Mononuclear cell (primary cell): Measurements from ENCODE around the gene PPP2R2C. TPM values are rescaled to one million over a fixed set of nuclear protein-coding genes. Genes with fewer than 3 reads are reported as not detected.

Experiments
- H3K27me3 ChIP-seq: 2 replicates; pipeline ENCODE4 v1.6.0; 2011; ENCODE audit warnings: low read length, control low read depth; ENCODE audit not compliant: insufficient read depth
- H3K4me1 ChIP-seq: 2 replicates; pipeline ENCODE4 v1.5.1; 2011; ENCODE audit warnings: mild to moderate bottlenecking, low read length, control low read depth; ENCODE audit not compliant: insufficient read depth
- H3K4me3 ChIP-seq: 2 replicates; pipeline ENCODE4 v1.5.1; 2011; ENCODE audit warnings: mild to moderate bottlenecking, low read length, moderate library complexity
- H3K9me3 ChIP-seq: 2 replicates; pipeline ENCODE4 v1.5.1; 2011; ENCODE audit warnings: low read depth, mild to moderate bottlenecking, control low read depth, low read length
- total RNA-seq: library from RNA; depleted of rRNA; stranded (reverse); fragments of >200 nt; gene quantifications from one replicate; pipeline ENCODE4 v1.2.3, GENCODE V29; 2012

The PPP2R2C gene
- total RNA-seq, 1 donor = not detected

DNA sequence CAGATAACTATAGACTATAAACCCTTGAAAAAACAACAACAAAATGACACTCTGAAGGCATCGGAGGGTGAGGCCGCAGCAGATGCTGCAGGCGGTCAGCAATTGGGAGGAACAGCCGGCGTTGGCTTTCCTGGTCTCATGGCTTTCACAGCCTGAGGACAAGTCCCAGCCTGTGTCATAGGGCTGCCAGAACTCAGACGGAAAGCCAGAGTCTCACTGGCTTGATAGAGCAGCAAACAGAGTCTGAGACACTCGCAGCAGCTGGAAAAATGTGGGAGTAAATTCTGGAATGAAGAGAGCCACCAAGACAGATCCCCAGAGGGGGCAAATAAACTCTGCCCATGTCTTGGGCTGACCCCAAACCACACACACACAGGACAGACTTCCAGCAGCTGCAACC is 86.3 kb downstream of the PPP2R2C start:
- Histone ChIP-seq H3K27me3 (no peaks in the 10 kb centered on the region), H3K4me1 (no peaks in the 10 kb centered on the region), H3K9me3 (no peaks in the 10 kb centered on the region), H3K4me3 (no peak overlapping the region)

DNA sequence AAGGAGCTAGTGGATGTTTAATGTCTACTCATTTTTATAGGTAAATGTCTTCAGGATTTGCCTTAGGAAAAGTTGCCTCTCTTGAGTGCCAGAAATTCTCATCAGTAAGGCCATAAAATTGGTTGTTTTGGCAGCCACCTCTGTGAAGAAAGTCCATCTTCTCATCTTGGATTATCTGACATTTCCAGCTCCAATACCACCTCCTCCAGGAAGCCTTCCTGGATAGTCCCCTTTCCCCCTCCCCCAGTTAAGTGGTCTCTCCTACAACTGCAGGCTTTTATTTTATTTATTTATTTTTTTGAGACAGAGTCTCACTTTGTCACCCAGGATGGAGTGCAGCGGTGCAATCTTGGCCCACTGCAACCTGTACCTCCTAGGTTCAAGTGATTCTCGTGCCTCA is 87.1 kb downstream of the PPP2R2C start:
- Histone ChIP-seq H3K4me3 (no peak overlapping the region), H3K4me1 (no peaks in the 10 kb centered on the region), H3K27me3 (no peaks in the 10 kb centered on the region), H3K9me3 (no peaks in the 10 kb centered on the region)

DNA sequence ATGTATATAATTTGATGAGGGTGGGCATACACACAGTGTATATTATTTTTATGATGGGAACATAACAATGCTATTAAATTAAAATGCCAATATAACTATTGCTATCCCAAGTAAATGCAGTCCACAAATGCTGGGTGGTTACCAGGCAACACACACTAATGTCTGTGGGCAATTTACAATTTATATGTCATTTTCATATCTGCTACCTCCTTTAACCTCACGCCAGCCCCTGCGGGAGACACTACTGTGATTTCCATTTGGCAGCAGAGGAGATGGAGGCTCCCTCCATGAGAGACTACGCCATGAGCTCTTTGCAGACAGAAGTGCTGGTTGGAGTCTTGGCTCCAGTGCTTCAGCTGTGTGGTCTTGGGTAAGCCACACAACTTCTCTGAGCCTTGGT is 87.9 kb downstream of the PPP2R2C start:
- Histone ChIP-seq H3K4me1 (no peaks in the 10 kb centered on the region), H3K4me3 (no peak overlapping the region), H3K9me3 (no peaks in the 10 kb centered on the region), H3K27me3 (no peaks in the 10 kb centered on the region)

DNA sequence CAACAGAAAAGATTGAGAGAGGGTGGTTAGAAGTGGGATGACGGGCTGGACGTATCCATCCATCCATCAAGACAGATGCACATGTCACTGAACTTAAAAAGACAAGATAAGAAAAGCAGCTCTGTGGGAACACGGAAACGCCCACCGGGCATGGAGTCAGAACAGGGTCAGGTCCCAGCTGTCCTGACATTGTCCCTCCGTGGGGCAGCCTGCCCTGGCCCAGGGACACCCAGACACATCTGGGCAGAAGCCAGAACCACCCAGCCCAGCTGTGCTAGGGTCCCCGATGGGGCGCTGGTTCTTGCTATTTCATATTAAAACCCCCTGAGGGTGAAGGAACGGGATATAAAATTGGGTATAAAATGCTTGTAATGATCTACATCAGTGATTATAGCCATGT is 88.5 kb downstream of the PPP2R2C start:
- Histone ChIP-seq H3K4me3 (no peak overlapping the region), H3K4me1 (no peaks in the 10 kb centered on the region), H3K27me3 (no peaks in the 10 kb centered on the region), H3K9me3 (no peaks in the 10 kb centered on the region)

DNA sequence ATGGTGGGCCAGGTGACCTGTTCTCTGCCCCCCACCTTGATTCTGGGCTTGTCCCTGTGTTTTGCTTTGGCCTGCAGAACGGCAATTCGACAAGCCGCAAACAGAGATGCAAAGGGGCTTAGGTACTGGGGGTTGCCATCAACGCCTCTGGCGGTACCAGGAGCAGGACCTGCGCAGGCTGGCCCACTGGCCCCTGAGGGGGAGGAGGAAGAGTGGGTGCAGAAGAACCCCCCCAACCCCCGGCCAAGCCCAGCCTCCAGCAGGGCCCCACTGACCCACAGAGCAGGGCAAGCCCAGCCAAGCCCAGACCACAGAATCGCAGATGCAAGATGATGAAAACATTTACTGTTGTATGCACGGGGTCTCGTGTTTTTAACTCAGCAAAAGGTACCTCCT is 89.4 kb downstream of the PPP2R2C start:
- H3K9me3 ChIP-seq = no peaks in the 10 kb centered on the region

DNA sequence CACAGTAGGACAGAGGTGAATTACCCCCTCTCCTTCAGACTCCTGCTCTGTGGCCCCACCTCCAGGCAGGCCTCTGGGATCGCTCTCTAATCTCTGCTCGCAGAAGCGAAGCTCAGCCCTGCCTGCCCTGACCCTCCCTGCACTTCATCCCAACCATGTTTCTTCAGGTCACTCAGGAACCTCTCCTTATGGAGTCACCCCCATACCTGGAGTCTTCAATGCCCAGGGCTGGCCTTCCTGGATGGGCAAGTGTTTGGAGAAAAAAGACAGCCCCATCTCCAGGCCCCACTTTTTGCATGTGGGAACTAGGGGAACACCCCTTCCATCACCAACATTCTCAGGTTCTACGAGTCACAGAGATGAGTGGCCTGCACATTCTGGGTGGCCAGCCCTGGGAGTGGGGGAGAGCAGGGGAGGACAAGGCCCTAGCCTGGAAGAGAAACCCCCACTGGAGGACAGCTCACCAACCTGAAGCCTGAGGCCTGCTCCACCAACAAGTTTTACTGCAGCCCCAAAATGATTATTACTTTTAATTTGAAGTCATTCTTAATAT is 90.8 kb downstream of the PPP2R2C start:
- H3K4me1 ChIP-seq = no peaks in the 10 kb centered on the region
- no peak overlapping the region for H3K4me3 ChIP-seq
- no peaks in the 10 kb centered on the region for H3K9me3 ChIP-seq
- no peaks in the 10 kb centered on the region for H3K27me3 ChIP-seq

More for the DNA sequence above, 89.4 kb downstream of the PPP2R2C start:
- Histone ChIP-seq H3K4me3 (no peak overlapping the region), H3K27me3 (no peaks in the 10 kb centered on the region), H3K4me1 (no peaks in the 10 kb centered on the region)

DNA sequence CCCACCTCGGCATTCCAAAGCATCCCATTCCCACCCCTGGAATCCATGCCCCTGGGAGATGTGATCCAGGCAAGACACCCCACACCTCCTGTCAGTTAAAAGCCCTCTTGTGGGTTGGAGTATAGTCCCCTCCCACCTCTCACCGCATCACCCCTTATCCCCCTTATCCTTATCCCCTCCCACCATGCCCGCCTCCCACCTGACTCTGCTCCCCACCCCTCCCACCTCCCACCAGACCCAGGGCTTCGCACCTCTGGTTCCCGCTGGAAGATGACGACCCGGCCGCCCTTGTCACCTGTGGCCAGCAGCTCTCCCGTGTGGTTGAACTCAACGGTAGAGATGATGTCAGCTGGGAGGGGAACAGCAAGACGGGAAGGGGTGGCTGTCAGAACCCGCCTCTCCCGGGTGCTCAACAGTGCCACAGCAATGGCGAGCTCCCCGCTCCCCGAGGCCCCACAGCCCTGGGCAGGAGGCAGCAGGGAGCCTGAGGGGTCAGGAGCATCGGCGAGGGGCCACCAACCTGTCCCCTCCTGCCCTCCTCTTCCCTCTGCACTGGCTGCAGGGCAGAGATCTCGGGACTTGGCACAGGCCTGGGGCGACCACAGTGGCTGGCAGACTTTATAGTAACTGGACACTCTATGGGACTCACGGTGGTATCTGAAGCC is 91.5 kb downstream of the PPP2R2C start:
- Histone ChIP-seq H3K4me1 (no peaks in the 10 kb centered on the region), H3K4me3 (no peak overlapping the region), H3K27me3 (no peaks in the 10 kb centered on the region), H3K9me3 (no peaks in the 10 kb centered on the region)

DNA sequence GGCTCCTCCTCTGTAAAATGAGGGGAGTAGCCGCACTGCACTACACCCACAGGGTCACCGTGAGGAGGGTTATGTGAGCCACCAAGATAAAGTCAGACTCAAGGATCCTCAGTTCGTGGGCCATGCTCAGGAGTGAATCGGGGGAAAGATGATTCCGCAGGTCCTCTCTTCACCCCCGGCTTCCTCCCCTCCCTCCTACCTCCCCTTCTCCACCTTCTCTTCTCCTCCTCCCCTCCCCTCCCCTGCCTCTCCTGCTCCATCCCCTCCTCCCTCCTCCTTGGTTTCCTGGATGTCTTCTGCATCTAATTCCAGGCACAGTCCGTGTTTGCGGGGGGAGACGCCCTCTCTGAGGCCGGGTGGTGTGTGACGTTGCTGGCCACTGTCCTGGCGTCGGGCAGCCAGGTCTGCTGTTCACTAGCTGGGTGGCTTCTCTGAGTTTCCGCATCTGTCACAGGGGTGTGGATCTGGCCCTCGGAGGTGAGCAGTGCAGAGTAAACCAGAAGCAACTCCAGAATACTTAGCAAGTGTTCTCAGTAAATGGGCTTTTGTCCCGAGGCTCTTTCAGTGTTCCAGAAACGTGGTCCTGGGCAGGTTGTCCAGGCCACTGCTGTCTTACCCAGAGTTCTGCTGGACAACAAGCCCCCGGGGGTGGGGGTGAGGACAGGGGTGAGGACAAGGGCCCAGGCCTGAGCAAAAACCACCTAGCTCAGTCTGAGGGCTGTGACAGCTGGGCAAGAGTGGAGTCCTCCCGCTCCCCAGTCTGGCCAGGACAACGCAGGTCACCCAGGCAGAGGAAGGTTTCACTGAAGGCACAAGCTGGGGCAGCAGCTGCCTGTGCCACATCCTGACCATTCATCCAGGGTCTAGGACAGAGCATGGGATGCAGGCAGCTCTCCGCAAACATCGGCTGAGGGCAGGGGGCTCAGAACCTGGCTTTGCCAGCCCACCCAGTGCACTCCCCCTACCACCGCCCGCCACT is 92.4 kb downstream of the PPP2R2C start:
- Histone ChIP-seq H3K4me3 (no peak overlapping the region), H3K4me1 (no peaks in the 10 kb centered on the region), H3K27me3 (no peaks in the 10 kb centered on the region), H3K9me3 (no peaks in the 10 kb centered on the region)

DNA sequence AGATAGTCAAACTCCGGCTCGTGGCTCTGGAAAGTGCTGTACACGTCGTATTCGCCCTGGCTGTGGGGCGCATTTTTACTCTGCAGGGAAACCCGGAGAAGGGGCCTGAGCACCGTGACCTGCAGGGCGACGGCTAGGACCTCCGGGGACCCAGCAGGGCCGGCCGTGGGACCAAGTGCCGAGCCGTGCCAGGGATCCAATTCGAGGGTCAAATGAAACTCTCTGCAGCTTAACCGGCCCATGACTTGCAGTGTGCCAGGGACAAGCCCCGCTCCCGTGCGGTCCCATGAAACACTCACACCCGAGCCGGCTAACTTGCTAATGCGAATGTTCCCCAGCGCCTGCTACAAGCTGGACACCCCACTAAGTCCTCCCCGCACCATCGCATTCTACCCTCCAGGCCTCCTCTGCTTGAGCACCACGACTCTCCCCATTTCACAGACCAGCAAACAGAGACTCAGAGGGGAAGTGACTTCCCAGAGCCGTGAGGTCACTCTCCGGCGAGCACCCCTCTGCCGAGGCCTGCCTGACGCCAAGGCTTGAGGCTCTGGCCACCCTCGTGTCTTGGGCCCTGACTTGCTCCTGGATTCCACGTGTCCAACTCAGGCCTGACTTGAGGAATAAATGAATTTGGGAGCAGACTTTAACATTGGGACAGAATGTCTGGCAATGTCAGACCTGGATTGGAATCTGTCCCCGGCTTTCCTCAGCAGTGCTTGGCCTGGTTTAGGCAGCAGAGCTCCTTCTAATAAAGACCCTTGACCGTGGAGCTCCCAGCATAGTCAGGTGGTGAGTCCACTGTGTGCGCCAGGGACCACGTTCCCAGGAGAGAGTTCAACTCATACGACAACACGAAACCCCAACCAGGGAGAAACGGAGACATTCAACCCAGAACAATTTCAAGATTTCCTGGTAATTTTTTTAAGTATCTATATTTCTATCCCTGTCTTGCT is 93.6 kb downstream of the PPP2R2C start:
- H3K27me3 ChIP-seq = no peaks in the 10 kb centered on the region
- H3K9me3 ChIP-seq = no peaks in the 10 kb centered on the region
- H3K4me1 ChIP-seq = no peaks in the 10 kb centered on the region

DNA sequence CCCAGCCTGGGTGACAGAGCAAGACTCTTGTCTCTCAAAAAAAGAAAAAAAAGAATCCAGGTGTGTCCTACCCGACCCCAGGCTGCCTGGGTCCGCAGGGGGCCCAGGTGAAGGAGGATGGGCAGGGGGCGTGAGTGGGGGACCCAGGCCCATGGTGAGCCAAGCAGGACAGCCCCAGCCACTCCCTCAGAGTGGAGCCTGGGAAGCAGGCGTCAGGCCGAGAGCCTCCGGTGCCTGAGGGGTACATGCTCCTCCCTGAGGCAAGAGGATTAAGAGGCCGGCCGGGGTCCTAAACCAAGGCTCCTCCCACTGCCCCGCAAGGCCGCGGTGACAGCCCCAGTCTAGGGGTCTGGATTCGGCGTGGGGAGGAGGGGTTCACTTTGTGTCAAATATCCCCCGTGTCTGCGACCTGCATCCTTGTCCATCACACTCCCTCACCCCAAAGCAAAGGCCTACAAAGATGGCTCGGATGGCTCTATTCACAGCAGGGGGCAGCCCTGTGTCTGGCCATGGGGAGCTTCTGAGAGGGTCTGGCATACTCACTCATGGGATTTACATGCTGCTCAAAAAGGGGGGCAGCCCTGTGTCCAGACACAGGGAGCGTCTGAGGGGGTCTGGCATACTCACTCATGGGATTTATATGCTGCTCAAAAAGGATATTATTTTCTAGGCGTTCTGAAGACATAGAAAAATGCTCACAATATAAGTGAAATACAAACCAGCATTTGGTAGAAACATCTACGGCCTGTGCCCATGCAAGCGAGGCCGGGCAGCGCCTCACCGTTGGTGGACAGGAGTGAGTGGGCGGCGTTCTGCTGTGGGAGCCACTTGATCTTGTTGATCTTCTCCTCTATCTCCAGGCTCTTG is 94.6 kb downstream of the PPP2R2C start:
- no peaks in the 10 kb centered on the region for H3K27me3 ChIP-seq

More for the DNA sequence above, 93.6 kb downstream of the PPP2R2C start:
- H3K4me3 ChIP-seq = no peak overlapping the region

DNA sequence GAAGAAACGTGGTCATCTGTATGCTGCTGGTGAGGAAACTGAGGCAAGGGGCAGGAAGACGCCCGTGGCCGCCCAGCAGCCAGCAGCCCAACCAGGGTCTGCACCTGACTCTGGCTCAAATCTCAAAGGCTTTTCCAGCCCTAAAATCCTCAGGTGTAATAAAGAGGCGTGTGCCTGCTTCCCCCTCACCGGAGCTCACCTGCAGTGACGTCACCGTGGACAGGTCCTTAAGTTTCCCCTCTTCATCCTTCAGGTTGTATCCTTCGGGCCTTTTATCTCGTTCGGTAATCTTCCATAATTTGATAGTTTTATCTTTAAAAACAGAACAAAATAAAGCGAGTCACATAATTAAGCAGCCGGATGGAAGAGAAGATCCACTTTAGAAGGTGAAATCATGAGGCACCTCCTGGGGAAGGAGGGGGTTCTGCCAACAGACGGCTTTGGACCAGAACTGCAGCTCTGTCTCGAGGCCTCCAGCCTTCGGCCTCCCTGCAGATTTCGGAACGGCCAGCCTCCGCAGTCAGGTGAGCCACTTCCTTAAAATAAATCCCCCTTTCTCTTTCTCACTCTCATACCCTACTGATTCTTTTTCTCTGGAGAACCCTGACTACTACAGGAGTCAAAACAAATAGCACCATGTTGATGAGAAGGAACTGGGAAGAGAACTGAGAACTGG is 96.7 kb downstream of the PPP2R2C start:
- no peaks in the 10 kb centered on the region for H3K9me3 ChIP-seq
- H3K27me3 ChIP-seq = no peaks in the 10 kb centered on the region
- H3K4me1 ChIP-seq = no peaks in the 10 kb centered on the region
- no peak overlapping the region for H3K4me3 ChIP-seq

More for the DNA sequence above, 94.6 kb downstream of the PPP2R2C start:
- Histone ChIP-seq H3K9me3 (no peaks in the 10 kb centered on the region), H3K4me3 (no peak overlapping the region), H3K4me1 (no peaks in the 10 kb centered on the region)

DNA sequence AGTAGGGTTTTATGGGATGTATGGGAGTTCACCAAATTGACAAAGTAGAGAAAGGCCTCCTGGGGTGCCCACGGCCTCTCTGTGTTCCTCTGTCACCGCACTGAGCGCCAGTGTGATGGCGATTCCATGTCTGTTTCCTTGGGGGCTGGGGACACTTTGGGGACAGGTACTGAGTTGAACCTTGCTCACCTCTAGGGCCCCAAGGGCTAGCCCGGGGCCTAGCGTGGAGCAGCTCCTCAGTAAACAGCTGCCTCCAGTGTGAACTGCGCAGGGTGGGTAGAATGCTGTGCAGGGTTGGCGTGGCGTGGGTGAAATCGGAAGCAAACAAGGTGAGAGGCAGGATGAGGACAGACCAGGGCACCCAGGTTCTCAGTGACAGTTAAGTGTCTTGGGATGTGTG is 97.8 kb downstream of the PPP2R2C start:
- Histone ChIP-seq H3K4me1 (no peaks in the 10 kb centered on the region), H3K9me3 (no peaks in the 10 kb centered on the region), H3K4me3 (no peak overlapping the region), H3K27me3 (no peaks in the 10 kb centered on the region)
